HCT116 (cell line): Measurements from ENCODE around the gene RPUSD3.

ENCODE experiments used
- CBX3 ChIP-seq: IDR thresholded peaks from 2 replicates; pipeline ENCODE4 v1.6.1; 2012; ENCODE audit warnings: low read depth
- CEBPB ChIP-seq: IDR thresholded peaks from 2 replicates; pipeline ENCODE4 v1.6.1; 2012; ENCODE audit warnings: low read depth
- CTCF ChIP-seq, 3 experiments: fragments of 200-600 bp in 1 of 3; sonication (generic) in 1 of 3; IDR thresholded peaks in 2 of 3; conservative IDR thresholded peaks in 1 of 3; 2 replicates each; pipeline ENCODE4 v1.5.1; 2012 to 2017; ENCODE audit warnings: low read depth in 2 of 3, low read length in 2 of 3, antibody characterized with exemption in 1 of 3, borderline replicate concordance in 1 of 3, control low read depth in 1 of 3, mild to moderate bottlenecking in 1 of 3, mixed read lengths in 1 of 3, mixed run types in 1 of 3, moderate library complexity in 1 of 3; ENCODE audit not compliant: insufficient read depth in 1 of 3
- EGR1 ChIP-seq: IDR thresholded peaks from 2 replicates; pipeline ENCODE4 v1.6.1; 2012; ENCODE audit warnings: low read depth
- EZH2 ChIP-seq: fragments of 200-600 bp; sonication (generic); IDR thresholded peaks from 2 replicates; pipeline ENCODE4 v1.6.1; 2017; ENCODE audit warnings: antibody characterized with exemption, mixed run types
- EZH2phosphoT487 ChIP-seq: fragments of 200-600 bp; IDR thresholded peaks from 2 replicates; pipeline ENCODE4 v1.6.1; 2018; ENCODE audit warnings: antibody characterized with exemption, borderline replicate concordance
- POLR2A ChIP-seq: IDR thresholded peaks from 2 replicates; pipeline ENCODE4 v1.7.0; 2011; ENCODE audit warnings: borderline replicate concordance; ENCODE audit not compliant: insufficient read depth, insufficient read length; ENCODE audit errors: extremely low read depth
- POLR2AphosphoS5 ChIP-seq: IDR thresholded peaks from 2 replicates; pipeline ENCODE4 v1.6.1; 2011; ENCODE audit warnings: mild to moderate bottlenecking, low read depth, low read length, moderate library complexity
- RAD21 ChIP-seq: IDR thresholded peaks from 2 replicates; pipeline ENCODE4 v1.6.1; 2012; ENCODE audit warnings: low read depth, mild to moderate bottlenecking
- SIN3A ChIP-seq: IDR thresholded peaks from 2 replicates; pipeline ENCODE4 v1.6.1; 2012; ENCODE audit warnings: low read depth
- SP1 ChIP-seq: IDR thresholded peaks from 2 replicates; pipeline ENCODE4 v1.6.1; 2012; ENCODE audit warnings: low read depth
- TCF7L2 ChIP-seq: IDR thresholded peaks from 2 replicates; pipeline ENCODE4 v1.7.0; 2011; ENCODE audit warnings: borderline replicate concordance, inconsistent platforms; ENCODE audit not compliant: insufficient read depth, insufficient read length; ENCODE audit errors: extremely low read depth
- ZFX ChIP-seq: fragments of 450-650 bp; IDR thresholded peaks from 2 replicates; pipeline ENCODE4 v1.6.1; 2017

DNA sequence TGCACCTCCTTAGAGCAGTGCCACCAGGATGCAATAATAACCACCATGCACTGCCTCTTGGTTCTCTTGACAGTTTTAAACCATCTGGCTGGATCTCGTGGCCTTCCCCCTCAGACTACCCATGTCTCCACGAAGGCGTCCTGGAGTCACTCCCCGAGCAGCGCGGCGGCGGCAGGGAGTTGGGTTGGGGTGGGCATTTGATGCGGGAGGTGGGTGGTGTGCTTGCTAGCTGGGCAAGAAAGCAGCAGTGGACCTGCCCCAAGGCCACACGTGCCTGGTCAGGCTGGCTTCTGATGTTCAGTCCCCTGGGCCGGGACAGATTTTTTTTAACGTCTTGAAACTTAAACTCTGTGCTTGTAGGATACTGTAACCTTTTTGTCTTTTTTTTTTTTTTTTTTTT lies 37.7 kb downstream of the RPUSD3 start:
- TF ChIP-seq SP1: no peak
- TF ChIP-seq CTCF (IDR thresholded peaks at IDR 0.05 in 2 of 3, conservative IDR thresholded peaks at IDR 0.05 in 1 of 3; ENCODE audit: borderline replicate concordance in 1 of 3, insufficient read depth in 1 of 3, low read depth in 2 of 3, low read length in 2 of 3): no peak
- no peak for TF ChIP-seq CEBPB
- no peak for TF ChIP-seq CBX3
- no peak for TF ChIP-seq POLR2A
- no peak for TF ChIP-seq TCF7L2
- TF ChIP-seq EZH2: no peak
- TF ChIP-seq POLR2AphosphoS5: no peak
- TF ChIP-seq EZH2phosphoT487: no peak
- TF ChIP-seq SIN3A: no peak
- no peak for TF ChIP-seq RAD21
- TF ChIP-seq ZFX: no peak
- no peak for TF ChIP-seq EGR1
